HEK293 (cell line): Measurements from ENCODE around the gene ZNF354C.

ENCODE experiments used
- CTCF ChIA-PET: fragments of 350-600 bp; formaldehyde crosslinking; extraction: SDS; loops from one replicate; lab custom pipeline; 2021; ENCODE audit warnings: antibody characterized with exemption; lab: Yijun Ruan, JAX
- POLR2A ChIA-PET: fragments of 300-600 bp; formaldehyde crosslinking; extraction: SDS; loops from one replicate; lab custom pipeline; 2020; ENCODE audit warnings: antibody characterized with exemption, inconsistent platforms; lab: Yijun Ruan, JAX
- H3K27ac ChIP-seq: fragments of 200-500 bp; sonication (Bioruptor generic); 2 replicates; pipeline ENCODE4 v1.5.1; 2014; ENCODE audit warnings: low read depth, low read length, control low read depth, inconsistent platforms; ENCODE audit errors: extremely low read depth
- H3K36me3 ChIP-seq, 2 experiments: fragments of 200-500 bp in 1 of 2; sonication (Bioruptor generic) in 1 of 2; 1 replicate in 1 of 2; 2 replicates in 1 of 2; pipeline ENCODE4 v1.5.1; 2014 to 2017; ENCODE audit warnings: inconsistent platforms in 2 of 2, low read length in 2 of 2; ENCODE audit not compliant: control insufficient read depth in 2 of 2, insufficient read depth in 1 of 2
- H3K4me1 ChIP-seq: fragments of 200-500 bp; sonication (Bioruptor generic); 2 replicates; pipeline ENCODE4 v1.5.1; 2014; ENCODE audit warnings: mild to moderate bottlenecking, low read length, inconsistent platforms; ENCODE audit not compliant: control insufficient read depth, insufficient read depth
- H3K4me3 ChIP-seq: 2 replicates; pipeline ENCODE4 v1.5.1; 2011; ENCODE audit warnings: low read depth, mild to moderate bottlenecking, control low read depth, low read length, moderate library complexity
- H3K9me3 ChIP-seq: fragments of 200-500 bp; sonication (Bioruptor generic); 2 replicates; pipeline ENCODE4 v1.5.1; 2014; ENCODE audit warnings: low read depth, low read length, inconsistent platforms; ENCODE audit not compliant: control insufficient read depth, insufficient read depth
- SP7 ChIP-seq: fragments of 450-650 bp; formaldehyde crosslinking; IDR thresholded peaks from 2 replicates; pipeline ENCODE4 v1.5.1; 2016; ENCODE audit warnings: missing biosample characterization, missing genetic modification characterization
- ZBTB20 ChIP-seq: fragments of 450-650 bp; formaldehyde crosslinking; IDR thresholded peaks from 2 replicates; pipeline ENCODE4 v1.5.1; 2016; ENCODE audit warnings: missing biosample characterization, missing genetic modification characterization
- ZBTB48 ChIP-seq: fragments of 450-650 bp; formaldehyde crosslinking; IDR thresholded peaks from 2 replicates; pipeline ENCODE4 v1.5.1; 2016; ENCODE audit warnings: missing biosample characterization, missing genetic modification characterization
- ZFHX2 ChIP-seq: fragments of 450-650 bp; formaldehyde crosslinking; conservative IDR thresholded peaks from 2 replicates; pipeline ENCODE4 v1.5.1; 2016; ENCODE audit warnings: missing biosample characterization, missing genetic modification characterization
- ZNF132 ChIP-seq: fragments of 450-650 bp; formaldehyde crosslinking; IDR thresholded peaks from 2 replicates; pipeline ENCODE4 v1.5.1; 2017; ENCODE audit warnings: missing biosample characterization, missing genetic modification characterization, borderline replicate concordance
- ZNF350 ChIP-seq: fragments of 450-650 bp; formaldehyde crosslinking; IDR thresholded peaks from 2 replicates; pipeline ENCODE4 v1.5.0; 2017; ENCODE audit warnings: missing biosample characterization, mild to moderate bottlenecking, missing genetic modification characterization
- ZNF514 ChIP-seq: fragments of 450-650 bp; formaldehyde crosslinking; IDR thresholded peaks from 2 replicates; pipeline ENCODE4 v1.5.1; 2016; ENCODE audit warnings: missing biosample characterization, missing genetic modification characterization
- ZNF623 ChIP-seq: fragments of 450-650 bp; formaldehyde crosslinking; IDR thresholded peaks from 2 replicates; pipeline ENCODE4 v1.5.1; 2016; ENCODE audit warnings: missing biosample characterization, missing genetic modification characterization
- ZNF629 ChIP-seq: fragments of 450-650 bp; formaldehyde crosslinking; IDR thresholded peaks from 2 replicates; pipeline ENCODE4 v1.5.1; 2017; ENCODE audit warnings: missing biosample characterization, missing genetic modification characterization
- ZNF654 ChIP-seq: fragments of 450-650 bp; formaldehyde crosslinking; IDR thresholded peaks from 2 replicates; pipeline ENCODE4 v1.5.1; 2016; ENCODE audit warnings: low read depth, missing biosample characterization, missing genetic modification characterization
- ZNF791 ChIP-seq: fragments of 450-650 bp; formaldehyde crosslinking; IDR thresholded peaks from 2 replicates; pipeline ENCODE4 v1.5.1; 2016; ENCODE audit warnings: missing biosample characterization, missing genetic modification characterization
- ZSCAN30 ChIP-seq: fragments of 450-650 bp; IDR thresholded peaks from 2 replicates; pipeline ENCODE4 v1.5.1; 2018; ENCODE audit warnings: missing biosample characterization, mild to moderate bottlenecking, missing genetic modification characterization, moderate library complexity
- TF ChIP-seq, protein P1 (sequence below): fragments of 450-650 bp; formaldehyde crosslinking; IDR thresholded peaks from 2 replicates; pipeline ENCODE4 v1.5.1; 2016; ENCODE audit warnings: missing biosample characterization, missing genetic modification characterization
- TF ChIP-seq, protein P2 (sequence below): fragments of 450-650 bp; formaldehyde crosslinking; IDR thresholded peaks from 2 replicates; pipeline ENCODE4 v1.5.1; 2016; ENCODE audit warnings: missing biosample characterization, missing genetic modification characterization
- TF ChIP-seq, protein P3 (sequence below): fragments of 450-650 bp; formaldehyde crosslinking; IDR thresholded peaks from 2 replicates; pipeline ENCODE4 v1.5.1; 2016; ENCODE audit warnings: missing biosample characterization, missing genetic modification characterization
- TF ChIP-seq, protein P4 (sequence below): fragments of 450-650 bp; formaldehyde crosslinking; IDR thresholded peaks from 2 replicates; pipeline ENCODE4; 2016; ENCODE audit warnings: missing biosample characterization, missing genetic modification characterization
- TF ChIP-seq, protein P5 (sequence below): IDR thresholded peaks from 2 replicates; pipeline ENCODE4 v1.6.1; 2011; ENCODE audit warnings: mild to moderate bottlenecking, low read depth, low read length, borderline replicate concordance
- TF ChIP-seq, protein P6 (sequence below): fragments of 450-650 bp; formaldehyde crosslinking; IDR thresholded peaks from 2 replicates; pipeline ENCODE4 v1.5.1; 2016; ENCODE audit warnings: missing biosample characterization, missing genetic modification characterization

ZNF354C gene

DNA sequence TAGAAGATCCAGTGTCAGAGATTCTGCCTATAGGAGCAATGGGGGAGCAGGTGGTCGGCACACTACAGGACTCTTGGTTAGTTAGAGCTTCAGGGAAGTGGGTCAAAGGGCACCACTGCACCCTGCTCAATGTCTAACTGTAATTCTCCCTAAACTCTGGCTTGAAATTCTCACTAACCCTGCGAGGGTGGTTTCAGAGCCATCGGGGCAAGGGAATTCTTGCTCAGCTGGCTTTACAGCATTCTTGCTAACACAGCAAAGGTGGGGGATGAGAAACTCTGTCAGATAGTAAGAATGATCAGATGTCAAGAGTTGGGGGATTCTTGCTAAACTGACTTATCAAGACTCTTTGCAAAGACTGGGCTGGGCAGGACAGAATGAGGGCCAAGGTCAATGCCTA lies 4.7 kb upstream of the ZNF354C start:
- CTCF ChIA-PET, result no interaction called here
- H3K9me3 ChIP-seq, result peaks cover 4% of the 10 kb centered on the region
- no peak overlapping the region for H3K4me3 ChIP-seq
- peaks cover 3% of the 10 kb centered on the region; the same call in 1 of the 2 replicates for H3K4me1 ChIP-seq
- POLR2A ChIA-PET, result no interaction called here
- no peaks in the 10 kb centered on the region for H3K36me3 ChIP-seq
- TF ChIP-seq, protein P1, sequence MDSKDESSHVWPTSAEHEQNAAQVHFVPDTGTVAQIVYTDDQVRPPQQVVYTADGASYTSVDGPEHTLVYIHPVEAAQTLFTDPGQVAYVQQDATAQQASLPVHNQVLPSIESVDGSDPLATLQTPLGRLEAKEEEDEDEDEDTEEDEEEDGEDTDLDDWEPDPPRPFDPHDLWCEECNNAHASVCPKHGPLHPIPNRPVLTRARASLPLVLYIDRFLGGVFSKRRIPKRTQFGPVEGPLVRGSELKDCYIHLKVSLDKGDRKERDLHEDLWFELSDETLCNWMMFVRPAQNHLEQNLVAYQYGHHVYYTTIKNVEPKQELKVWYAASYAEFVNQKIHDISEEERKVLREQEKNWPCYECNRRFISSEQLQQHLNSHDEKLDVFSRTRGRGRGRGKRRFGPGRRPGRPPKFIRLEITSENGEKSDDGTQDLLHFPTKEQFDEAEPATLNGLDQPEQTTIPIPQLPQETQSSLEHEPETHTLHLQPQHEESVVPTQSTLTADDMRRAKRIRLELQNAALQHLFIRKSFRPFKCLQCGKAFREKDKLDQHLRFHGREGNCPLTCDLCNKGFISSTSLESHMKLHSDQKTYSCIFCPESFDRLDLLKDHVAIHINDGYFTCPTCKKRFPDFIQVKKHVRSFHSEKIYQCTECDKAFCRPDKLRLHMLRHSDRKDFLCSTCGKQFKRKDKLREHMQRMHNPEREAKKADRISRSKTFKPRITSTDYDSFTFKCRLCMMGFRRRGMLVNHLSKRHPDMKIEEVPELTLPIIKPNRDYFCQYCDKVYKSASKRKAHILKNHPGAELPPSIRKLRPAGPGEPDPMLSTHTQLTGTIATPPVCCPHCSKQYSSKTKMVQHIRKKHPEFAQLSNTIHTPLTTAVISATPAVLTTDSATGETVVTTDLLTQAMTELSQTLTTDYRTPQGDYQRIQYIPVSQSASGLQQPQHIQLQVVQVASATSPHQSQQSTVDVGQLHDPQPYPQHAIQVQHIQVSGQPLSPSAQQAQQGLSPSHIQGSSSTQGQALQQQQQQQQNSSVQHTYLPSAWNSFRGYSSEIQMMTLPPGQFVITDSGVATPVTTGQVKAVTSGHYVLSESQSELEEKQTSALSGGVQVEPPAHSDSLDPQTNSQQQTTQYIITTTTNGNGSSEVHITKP (tag by site-specific recombination), result no peak
- TF ChIP-seq ZSCAN30 (tag by site-specific recombination), result no peak
- TF ChIP-seq, protein P2, sequence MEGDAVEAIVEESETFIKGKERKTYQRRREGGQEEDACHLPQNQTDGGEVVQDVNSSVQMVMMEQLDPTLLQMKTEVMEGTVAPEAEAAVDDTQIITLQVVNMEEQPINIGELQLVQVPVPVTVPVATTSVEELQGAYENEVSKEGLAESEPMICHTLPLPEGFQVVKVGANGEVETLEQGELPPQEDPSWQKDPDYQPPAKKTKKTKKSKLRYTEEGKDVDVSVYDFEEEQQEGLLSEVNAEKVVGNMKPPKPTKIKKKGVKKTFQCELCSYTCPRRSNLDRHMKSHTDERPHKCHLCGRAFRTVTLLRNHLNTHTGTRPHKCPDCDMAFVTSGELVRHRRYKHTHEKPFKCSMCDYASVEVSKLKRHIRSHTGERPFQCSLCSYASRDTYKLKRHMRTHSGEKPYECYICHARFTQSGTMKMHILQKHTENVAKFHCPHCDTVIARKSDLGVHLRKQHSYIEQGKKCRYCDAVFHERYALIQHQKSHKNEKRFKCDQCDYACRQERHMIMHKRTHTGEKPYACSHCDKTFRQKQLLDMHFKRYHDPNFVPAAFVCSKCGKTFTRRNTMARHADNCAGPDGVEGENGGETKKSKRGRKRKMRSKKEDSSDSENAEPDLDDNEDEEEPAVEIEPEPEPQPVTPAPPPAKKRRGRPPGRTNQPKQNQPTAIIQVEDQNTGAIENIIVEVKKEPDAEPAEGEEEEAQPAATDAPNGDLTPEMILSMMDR (tag by site-specific recombination), result no peak
- TF ChIP-seq, protein P3, sequence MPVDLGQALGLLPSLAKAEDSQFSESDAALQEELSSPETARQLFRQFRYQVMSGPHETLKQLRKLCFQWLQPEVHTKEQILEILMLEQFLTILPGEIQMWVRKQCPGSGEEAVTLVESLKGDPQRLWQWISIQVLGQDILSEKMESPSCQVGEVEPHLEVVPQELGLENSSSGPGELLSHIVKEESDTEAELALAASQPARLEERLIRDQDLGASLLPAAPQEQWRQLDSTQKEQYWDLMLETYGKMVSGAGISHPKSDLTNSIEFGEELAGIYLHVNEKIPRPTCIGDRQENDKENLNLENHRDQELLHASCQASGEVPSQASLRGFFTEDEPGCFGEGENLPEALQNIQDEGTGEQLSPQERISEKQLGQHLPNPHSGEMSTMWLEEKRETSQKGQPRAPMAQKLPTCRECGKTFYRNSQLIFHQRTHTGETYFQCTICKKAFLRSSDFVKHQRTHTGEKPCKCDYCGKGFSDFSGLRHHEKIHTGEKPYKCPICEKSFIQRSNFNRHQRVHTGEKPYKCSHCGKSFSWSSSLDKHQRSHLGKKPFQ (tag by site-specific recombination), result no peak
- TF ChIP-seq, protein P4, sequence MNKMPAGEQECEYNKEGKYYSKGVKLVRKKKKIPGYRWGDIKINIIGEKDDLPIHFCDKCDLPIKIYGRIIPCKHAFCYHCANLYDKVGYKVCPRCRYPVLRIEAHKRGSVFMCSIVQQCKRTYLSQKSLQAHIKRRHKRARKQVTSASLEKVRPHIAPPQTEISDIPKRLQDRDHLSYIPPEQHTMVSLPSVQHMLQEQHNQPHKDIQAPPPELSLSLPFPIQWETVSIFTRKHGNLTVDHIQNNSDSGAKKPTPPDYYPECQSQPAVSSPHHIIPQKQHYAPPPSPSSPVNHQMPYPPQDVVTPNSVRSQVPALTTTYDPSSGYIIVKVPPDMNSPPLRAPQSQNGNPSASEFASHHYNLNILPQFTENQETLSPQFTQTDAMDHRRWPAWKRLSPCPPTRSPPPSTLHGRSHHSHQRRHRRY (tag by site-specific recombination), result no peak
- no peak for TF ChIP-seq SP7 (tag by site-specific recombination)
- no peak for TF ChIP-seq ZNF623 (tag by site-specific recombination)
- TF ChIP-seq, protein P5, sequence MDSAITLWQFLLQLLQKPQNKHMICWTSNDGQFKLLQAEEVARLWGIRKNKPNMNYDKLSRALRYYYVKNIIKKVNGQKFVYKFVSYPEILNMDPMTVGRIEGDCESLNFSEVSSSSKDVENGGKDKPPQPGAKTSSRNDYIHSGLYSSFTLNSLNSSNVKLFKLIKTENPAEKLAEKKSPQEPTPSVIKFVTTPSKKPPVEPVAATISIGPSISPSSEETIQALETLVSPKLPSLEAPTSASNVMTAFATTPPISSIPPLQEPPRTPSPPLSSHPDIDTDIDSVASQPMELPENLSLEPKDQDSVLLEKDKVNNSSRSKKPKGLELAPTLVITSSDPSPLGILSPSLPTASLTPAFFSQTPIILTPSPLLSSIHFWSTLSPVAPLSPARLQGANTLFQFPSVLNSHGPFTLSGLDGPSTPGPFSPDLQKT, result no peak
- TF ChIP-seq ZNF132 (tag by site-specific recombination), result no peak
- no peak for TF ChIP-seq ZBTB20 (tag by site-specific recombination)
- TF ChIP-seq, protein P6, sequence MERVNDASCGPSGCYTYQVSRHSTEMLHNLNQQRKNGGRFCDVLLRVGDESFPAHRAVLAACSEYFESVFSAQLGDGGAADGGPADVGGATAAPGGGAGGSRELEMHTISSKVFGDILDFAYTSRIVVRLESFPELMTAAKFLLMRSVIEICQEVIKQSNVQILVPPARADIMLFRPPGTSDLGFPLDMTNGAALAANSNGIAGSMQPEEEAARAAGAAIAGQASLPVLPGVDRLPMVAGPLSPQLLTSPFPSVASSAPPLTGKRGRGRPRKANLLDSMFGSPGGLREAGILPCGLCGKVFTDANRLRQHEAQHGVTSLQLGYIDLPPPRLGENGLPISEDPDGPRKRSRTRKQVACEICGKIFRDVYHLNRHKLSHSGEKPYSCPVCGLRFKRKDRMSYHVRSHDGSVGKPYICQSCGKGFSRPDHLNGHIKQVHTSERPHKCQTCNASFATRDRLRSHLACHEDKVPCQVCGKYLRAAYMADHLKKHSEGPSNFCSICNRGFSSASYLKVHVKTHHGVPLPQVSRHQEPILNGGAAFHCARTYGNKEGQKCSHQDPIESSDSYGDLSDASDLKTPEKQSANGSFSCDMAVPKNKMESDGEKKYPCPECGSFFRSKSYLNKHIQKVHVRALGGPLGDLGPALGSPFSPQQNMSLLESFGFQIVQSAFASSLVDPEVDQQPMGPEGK, result no peak
- TF ChIP-seq ZFHX2, result no peak
- no peak for TF ChIP-seq ZBTB48 (tag by site-specific recombination)
- no peak for TF ChIP-seq ZNF791
- no peak for TF ChIP-seq ZNF514 (tag by site-specific recombination)
- TF ChIP-seq ZNF350 (tag by site-specific recombination), result no peak
- TF ChIP-seq ZNF654 (tag by site-specific recombination), result no peak
- no peak for TF ChIP-seq ZNF629 (tag by site-specific recombination)
- TF ChIP-seq, all 188 proteins: peak for 0
- no peak overlapping the region for H3K27ac ChIP-seq
